Caki2 (cell line): ENCODE results near the gene CFAP97D1. TPM values are rescaled to one million over a fixed set of nuclear protein-coding genes. Genes with fewer than 3 reads are reported as not detected.

Source experiments
- DNase-seq: peaks from one replicate; pipeline ENCODE4 v3.0.0-alpha.2; 2015; ENCODE audit warnings: low read depth
- in situ Hi-C: cut with HindIII; loops from 2 replicates; pipeline ENCODE4 v1.10.0; 2016; ENCODE audit warnings: low sequenced_read_pairs, low pct_unique_long_range_greater_than_20kb, mixed read lengths
- total RNA-seq: library from RNA; depleted of rRNA; stranded (reverse); fragments of >200 nt; shearing (Covaris generic); gene quantifications from 2 replicates; pipeline ENCODE4 v1.2.3, GENCODE V29; 2014; ENCODE audit warnings: low replicate concordance; rRNA removed

Gene CFAP97D1
- total RNA-seq = not detected in 2 replicates

DNA sequence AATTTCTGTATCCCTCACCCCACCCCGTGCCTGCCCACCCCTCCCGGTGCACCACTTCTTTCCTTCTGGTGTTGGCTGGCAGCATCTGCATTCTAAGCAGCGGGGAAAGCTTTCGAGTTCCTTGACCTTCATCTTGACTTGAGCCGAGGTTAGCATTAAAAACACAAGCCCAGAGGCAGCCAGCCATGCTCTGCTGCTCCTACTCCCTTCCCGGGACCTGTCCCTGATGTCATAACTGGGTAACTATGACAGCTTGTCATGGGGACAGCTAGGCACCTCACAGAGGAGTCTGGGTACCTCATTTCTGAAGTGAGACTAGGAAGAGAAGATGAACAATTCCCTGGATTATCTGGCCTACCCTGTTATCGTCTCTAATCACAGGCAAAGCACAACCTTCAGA, at the start of gene CFAP97D1:
CFAP97D1 (plus strand) TSS at position 301 of the 400 bp plus-strand sequence; CDS start at position 329, 28 bp downstream.
- in situ Hi-C loops = no loop called here
- no peak for DNase-seq

DNA sequence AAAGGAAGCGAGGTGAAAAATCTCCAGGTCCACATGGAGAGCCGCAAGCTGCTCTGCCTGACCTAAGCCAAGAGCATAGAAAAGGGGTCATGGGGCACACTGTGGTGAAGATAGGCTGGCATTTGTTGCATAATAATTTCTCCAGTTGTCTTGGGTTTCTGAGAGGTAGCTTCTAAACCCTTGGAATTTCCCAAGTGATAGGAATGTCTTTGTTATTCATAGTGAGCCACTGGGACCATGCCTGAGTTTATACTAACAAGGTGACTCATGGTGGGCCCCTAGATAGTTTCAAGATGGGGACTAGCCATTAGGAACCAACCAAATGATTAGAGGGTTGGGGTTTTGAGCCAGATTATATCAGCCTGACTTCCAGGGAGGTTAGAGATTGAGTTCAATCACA, 47.3 kb upstream of the CFAP97D1 start:
- peak; percentile 61 for DNase-seq
- in situ Hi-C loops = no loop called here

- no peak for DNase-seq
- in situ Hi-C loops = no loop called here
These were observed 46.3 kb upstream of the CFAP97D1 start for GRCh38 chr17:43733956-43734355.

- no peak for DNase-seq
- in situ Hi-C loops = no loop called here
These were observed 45.9 kb upstream of the CFAP97D1 start for GRCh38 chr17:43734376-43734775.

- no peak for DNase-seq
- in situ Hi-C loops = no loop called here
These were observed 43.8 kb upstream of the CFAP97D1 start for GRCh38 chr17:43736389-43736788.

DNA sequence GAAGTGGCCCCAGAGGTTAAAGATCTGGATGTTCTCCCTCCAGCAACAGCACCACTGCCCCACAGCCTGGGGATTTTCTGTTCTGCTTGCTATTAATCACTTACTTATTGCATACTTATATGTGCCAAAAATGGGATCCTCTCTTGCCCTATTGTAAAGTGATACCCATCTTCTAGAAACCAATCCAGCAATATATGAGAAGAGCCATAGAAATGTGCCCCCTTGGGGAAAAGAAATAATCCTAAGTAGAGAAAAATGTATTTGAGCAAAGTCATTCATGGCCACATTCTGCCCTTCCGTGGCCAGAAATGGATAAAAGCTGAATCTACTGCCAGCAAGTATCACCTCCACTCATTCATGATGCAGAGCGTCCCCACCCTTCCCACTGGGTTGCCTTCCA, 42.5 kb upstream of the CFAP97D1 start:
- no peak for DNase-seq
- in situ Hi-C loops = no loop called here

DNA sequence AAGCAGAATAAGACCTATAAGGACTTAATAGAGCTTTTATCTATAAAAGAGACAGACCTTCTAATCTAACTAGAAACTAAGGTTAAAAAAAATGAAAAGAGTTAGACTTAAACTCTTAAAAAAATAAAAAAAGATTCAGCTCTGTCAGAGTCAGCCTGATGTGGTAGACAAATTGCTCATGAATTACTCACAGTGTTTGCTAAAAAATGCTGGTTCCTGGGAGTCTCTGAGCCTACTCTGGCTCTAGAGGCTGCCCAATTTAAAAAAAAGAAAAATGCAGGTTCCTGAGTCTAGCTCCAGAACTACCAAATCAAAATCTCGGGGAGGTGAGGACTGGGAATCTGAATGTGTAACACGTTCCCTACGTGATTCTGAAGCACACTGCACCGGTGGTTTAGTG, 39.7 kb upstream of the CFAP97D1 start:
- no peak for DNase-seq
- in situ Hi-C loops = no loop called here

- in situ Hi-C loops = no loop called here
- no peak for DNase-seq
These were observed 38.6 kb upstream of the CFAP97D1 start for GRCh38 chr17:43741636-43742035.

GRCh38 chr17:43745541-43745940, 34.7 kb upstream of the CFAP97D1 start:
- in situ Hi-C loops = no loop called here
- no peak for DNase-seq

GRCh38 chr17:43750153-43750552, 30.1 kb upstream of the CFAP97D1 start:
- in situ Hi-C loops = loop anchor here (10.0 kb wide), 1 partner anchor 45 kb away; no protein-coding TSS in a partner anchor

GRCh38 chr17:43753493-43754129, 26.6 kb upstream of the CFAP97D1 start:
- DNase-seq = no peak
- in situ Hi-C loops = loop anchor here (10.0 kb wide), 1 partner anchor 49 kb away; no protein-coding TSS in a partner anchor

More at GRCh38 chr17:43750153-43750552, 30.1 kb upstream of the CFAP97D1 start:
- DNase-seq = no peak

- in situ Hi-C loops = loop anchor here (10.0 kb wide), 1 partner anchor 50 kb away; no protein-coding TSS in a partner anchor
- no peak for DNase-seq
These were observed 25.3 kb upstream of the CFAP97D1 start for GRCh38 chr17:43754947-43755346.

DNA sequence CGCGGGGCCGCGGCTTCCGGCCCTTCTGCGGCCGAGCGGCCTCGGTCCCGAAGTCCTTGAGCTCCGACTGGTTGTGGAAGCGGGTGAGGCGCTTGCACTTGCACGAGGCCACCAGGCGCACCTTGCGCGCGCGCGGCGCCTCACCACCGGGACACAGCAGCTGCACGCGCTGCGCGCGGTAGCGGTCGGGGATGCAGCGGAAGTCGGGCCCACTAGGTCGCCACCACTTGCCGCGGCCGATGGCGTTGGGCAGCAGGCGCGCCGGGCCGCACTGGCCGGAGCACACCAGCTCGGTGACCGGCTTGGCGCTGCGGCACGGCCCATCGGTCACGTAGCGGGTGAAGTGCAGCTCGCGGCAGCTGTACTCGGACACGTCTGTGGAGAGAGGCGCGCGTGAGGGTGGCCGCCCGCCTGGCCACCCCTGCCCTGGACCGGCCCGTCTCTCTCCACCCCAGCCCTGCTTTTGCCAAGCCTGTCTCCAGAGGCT, 24.8 kb upstream of the CFAP97D1 start:
- no peak for DNase-seq
- in situ Hi-C loops = loop anchor here (10.0 kb wide), 1 partner anchor 51 kb away; no protein-coding TSS in a partner anchor

- in situ Hi-C loops = loop anchor here (10.0 kb wide), 1 partner anchor 51 kb away; no protein-coding TSS in a partner anchor
- DNase-seq = no peak
These were observed 24.0 kb upstream of the CFAP97D1 start for GRCh38 chr17:43756201-43756600.

DNA sequence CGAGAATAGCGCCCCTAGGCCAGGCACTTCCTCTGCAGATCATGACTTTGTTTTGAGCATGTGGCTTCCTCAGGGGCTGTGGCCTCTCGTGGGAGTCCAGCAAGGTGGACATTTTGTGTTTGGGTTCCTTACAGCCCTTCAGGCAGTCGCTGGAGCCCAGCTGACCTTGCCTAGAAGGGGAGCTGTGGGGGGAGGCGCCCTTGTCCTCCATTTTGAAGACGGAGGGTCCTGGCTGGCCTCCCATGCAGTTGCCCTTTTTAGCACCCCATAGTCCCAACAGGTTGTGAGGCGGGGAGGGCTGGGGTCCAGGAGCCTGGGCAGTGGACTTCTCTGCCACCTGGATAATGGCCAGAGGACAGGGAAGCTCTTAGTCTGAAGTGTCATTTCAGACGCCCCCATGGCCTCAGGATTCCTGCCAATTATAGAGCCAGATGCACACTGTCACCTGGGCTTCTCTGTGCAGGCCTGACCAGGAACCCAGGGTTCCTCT, 23.0 kb upstream of the CFAP97D1 start:
- in situ Hi-C loops = loop anchor here (10.0 kb wide), 1 partner anchor 52 kb away; no protein-coding TSS in a partner anchor
- no peak for DNase-seq

- in situ Hi-C loops = loop anchor here (10.0 kb wide), 1 partner anchor 53 kb away; no protein-coding TSS in a partner anchor
These were observed 22.1 kb upstream of the CFAP97D1 start for GRCh38 chr17:43758086-43758485.

GRCh38 chr17:43758497-43759174, 21.6 kb upstream of the CFAP97D1 start, which contains the start of gene SOST:
TSS of gene SOST (minus strand) at chr17:43758791. CDS start at chr17:43758741, 50 bp downstream.
- DNase-seq = no peak
- in situ Hi-C loops = loop anchor here (10.0 kb wide), 1 partner anchor 54 kb away; no protein-coding TSS in a partner anchor

More at GRCh38 chr17:43758086-43758485, 22.1 kb upstream of the CFAP97D1 start:
- no peak for DNase-seq

DNA sequence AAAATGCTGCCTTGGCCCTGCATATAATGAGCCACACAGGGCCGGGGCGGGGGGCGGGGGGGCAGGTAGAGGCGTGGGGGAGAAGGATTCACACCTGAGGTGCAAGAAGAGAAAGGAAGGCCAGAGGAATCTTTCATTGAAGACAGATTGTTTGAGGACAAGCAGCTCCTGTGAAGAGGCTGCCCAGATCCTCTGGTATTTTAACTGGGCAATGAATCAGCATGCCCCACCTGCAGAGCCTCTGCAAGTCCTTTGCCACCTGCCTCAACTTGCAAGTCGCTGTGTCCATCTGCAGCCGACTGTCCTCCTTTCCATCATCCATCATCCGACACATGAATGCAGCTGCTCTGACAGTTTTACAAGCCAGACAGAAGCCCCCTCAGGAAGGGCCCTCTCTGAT, 20.4 kb upstream of the CFAP97D1 start:
- DNase-seq = no peak
- in situ Hi-C loops = loop anchor here (10.0 kb wide), 1 partner anchor 55 kb away; no protein-coding TSS in a partner anchor
